ENCODE results near the gene BCL11B. TPM values are rescaled to one million over a fixed set of nuclear protein-coding genes. Genes with fewer than 3 reads are reported as not detected.
"Not testable (repeated sequence)": the region's sequence is repeated elsewhere in the genome, so short reads cannot be mapped to it uniquely, and the experiment has no call there.

BCL11B gene
- total RNA-seq, 4 donors from 2014 or later = 39.1 to 74.3 (median 51.7) TPM

DNA sequence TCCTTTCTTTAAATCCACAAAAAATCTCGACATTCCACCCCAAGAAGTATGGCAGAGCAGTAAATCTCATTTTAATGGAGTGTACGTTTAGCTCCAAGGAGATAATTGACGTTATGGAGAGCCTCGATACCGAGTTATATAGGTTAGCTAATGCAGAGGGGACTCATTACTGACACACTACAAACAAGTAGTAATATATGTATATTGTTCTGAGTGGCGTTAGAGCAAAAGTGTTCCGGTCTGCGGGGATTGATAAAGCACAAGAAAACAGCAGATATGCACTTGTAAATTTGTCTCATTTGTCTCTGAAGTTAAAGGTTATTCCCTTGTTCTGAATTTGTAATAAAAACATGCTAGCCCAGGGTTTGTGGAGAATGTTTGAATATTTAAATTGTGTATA, 84.1 kb downstream of the BCL11B start:
- 82 to 83% methylated on average over 8 of the region's 8 CpGs for WGBS, 2 donors
- intact Hi-C loops (cut with DNase I; ENCODE audit: low total_unique reads) = no loop called here
- no peak overlapping the region for H3K4me3 ChIP-seq (ENCODE audit: low read depth, poor library complexity, severe bottlenecking)
- no peak for DNase-seq (ENCODE audit: low spot score in 2 of 2)
- no peak for TF ChIP-seq POLR2A (IDR thresholded peaks at IDR 0.05)
- TF ChIP-seq, protein P1, sequence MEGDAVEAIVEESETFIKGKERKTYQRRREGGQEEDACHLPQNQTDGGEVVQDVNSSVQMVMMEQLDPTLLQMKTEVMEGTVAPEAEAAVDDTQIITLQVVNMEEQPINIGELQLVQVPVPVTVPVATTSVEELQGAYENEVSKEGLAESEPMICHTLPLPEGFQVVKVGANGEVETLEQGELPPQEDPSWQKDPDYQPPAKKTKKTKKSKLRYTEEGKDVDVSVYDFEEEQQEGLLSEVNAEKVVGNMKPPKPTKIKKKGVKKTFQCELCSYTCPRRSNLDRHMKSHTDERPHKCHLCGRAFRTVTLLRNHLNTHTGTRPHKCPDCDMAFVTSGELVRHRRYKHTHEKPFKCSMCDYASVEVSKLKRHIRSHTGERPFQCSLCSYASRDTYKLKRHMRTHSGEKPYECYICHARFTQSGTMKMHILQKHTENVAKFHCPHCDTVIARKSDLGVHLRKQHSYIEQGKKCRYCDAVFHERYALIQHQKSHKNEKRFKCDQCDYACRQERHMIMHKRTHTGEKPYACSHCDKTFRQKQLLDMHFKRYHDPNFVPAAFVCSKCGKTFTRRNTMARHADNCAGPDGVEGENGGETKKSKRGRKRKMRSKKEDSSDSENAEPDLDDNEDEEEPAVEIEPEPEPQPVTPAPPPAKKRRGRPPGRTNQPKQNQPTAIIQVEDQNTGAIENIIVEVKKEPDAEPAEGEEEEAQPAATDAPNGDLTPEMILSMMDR (IDR thresholded peaks at IDR 0.05) = no peak

DNA sequence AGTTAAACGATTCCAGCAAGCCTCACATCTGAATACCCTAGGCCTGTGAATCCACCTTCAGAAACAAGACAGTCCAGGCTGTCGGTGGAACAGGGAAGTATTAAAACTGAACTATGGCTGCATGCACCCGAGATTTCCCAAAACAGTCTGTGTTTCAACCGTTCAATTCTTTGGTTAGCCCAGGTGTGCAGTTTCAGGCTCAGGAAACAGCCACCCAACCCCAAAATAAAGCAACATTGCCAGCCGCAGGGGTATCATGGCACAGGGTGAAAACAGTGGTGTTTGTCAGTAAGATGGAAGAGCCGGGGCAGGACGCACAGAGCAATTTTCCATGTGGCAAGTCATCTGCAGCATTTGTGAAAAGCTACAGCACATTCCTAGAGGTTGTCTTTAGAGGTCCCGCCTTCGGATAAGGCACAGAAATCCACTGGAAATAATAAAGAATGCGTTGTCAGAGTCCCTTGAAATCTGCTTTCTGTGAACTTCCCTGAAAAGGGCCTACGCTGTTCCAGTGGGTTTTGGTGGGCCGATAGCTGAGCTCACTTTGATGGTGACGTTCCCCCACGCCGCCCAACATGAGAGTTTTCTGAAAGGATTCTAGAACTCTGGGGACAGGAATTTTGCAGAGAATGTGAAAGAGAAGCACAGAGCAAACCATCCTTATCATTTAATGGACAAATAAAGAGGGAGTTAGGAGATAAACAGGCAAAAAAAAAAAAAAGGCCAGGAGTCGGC, 84.9 kb downstream of the BCL11B start:
- WGBS, 2 donors = 85 to 94% methylated on average over 16 of the region's 16 CpGs
- intact Hi-C loops (cut with DNase I; ENCODE audit: low total_unique reads) = no loop called here
- no peak for TF ChIP-seq POLR2A (IDR thresholded peaks at IDR 0.05)
- TF ChIP-seq, protein P1 (IDR thresholded peaks at IDR 0.05) = no peak
- no peak for DNase-seq (ENCODE audit: low spot score in 2 of 2)
- no peak overlapping the region for H3K4me3 ChIP-seq (ENCODE audit: low read depth, poor library complexity, severe bottlenecking)

DNA sequence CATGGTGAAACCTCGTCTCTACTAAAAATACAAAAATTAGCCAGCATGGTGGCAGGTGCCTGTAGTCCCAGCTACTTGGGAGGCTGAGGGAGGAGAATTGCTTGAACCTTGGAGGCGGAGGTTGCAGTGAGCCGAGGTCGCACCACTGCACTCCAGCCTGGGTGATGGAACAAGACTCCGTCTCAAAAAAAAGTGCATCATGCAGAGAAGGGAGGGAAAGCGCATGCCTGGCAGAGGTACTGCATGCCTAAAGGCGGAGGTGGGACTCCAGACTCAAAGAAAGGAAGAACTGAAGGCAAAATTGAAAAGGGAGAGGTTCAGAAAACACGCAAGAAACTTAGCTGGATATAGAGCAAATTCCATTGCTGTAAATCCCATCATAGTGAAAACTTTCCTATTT, 85.7 kb downstream of the BCL11B start:
- 85 to 91% methylated on average over 8 of the region's 8 CpGs for WGBS, 2 donors
- H3K4me3 ChIP-seq (ENCODE audit: low read depth, poor library complexity, severe bottlenecking); intact Hi-C loops (cut with DNase I; ENCODE audit: low total_unique reads); DNase-seq (ENCODE audit: low spot score in 2 of 2): not testable (repeated sequence)

DNA sequence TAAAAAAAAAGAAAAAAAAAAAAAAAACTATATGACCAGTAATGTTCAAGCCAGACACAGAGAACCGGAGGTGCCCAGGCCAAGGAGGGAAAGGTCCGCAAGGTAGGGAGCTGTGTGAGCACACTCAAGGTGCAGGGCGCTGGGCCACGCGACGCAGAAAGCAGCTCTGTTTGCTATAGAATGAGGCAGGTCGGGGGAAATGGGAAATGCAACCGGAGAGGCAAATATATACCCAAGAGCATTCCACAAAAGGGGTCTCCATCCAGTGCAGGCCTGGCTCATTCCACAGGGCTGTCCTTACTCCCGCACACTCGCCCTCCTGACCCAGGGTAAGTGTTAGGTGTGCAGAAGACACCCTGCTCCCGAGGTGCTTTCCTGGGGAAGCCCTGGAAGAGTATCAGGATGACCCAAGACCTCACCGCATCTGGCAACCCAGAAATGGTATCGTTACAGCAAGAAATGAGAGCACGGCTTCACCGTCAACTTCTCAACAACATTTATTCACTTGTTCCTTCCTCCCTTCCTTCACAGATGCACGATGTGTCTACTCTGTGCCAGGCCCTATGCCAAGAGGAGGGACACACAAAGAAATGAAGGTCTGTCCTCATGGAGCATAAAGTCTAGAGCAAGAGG, 86.4 kb downstream of the BCL11B start:
- WGBS, 2 donors = 92 to 93% methylated on average over 16 of the region's 16 CpGs
- DNase-seq (ENCODE audit: low spot score in 2 of 2) = no peak

DNA sequence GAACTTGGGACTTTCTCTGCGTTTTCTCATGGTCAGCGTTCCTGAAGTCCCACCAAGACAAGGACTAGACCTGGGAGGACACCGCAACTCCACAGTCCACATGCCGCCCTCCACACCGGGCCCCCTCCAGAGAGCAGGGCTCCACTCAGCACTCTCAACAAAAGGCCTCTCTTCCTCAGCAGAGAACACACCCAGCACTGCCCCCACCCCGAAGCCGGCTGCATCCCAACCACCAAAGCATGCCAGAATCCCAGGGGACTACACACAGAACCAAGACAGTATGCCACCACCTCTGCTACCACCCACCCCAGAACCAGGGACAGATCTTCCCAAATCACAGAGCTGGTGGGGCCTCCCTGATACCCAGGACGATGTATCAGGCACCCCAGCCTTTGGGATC, 88.3 kb downstream of the BCL11B start:
- intact Hi-C loops (cut with DNase I; ENCODE audit: low total_unique reads) = no loop called here
- TF ChIP-seq POLR2A (IDR thresholded peaks at IDR 0.05) = no peak
- TF ChIP-seq, protein P1 (IDR thresholded peaks at IDR 0.05) = no peak
- H3K4me3 ChIP-seq (ENCODE audit: low read depth, poor library complexity, severe bottlenecking) = no peak overlapping the region
- 82 to 85% methylated on average over 8 of the region's 8 CpGs for WGBS, 2 donors
- no peak for DNase-seq (ENCODE audit: low spot score in 2 of 2)

More for the DNA sequence above, 86.4 kb downstream of the BCL11B start:
- H3K4me3 ChIP-seq (ENCODE audit: low read depth, poor library complexity, severe bottlenecking) = no peak overlapping the region
- intact Hi-C loops (cut with DNase I; ENCODE audit: low total_unique reads) = no loop called here
- no peak for TF ChIP-seq POLR2A (IDR thresholded peaks at IDR 0.05)

DNA sequence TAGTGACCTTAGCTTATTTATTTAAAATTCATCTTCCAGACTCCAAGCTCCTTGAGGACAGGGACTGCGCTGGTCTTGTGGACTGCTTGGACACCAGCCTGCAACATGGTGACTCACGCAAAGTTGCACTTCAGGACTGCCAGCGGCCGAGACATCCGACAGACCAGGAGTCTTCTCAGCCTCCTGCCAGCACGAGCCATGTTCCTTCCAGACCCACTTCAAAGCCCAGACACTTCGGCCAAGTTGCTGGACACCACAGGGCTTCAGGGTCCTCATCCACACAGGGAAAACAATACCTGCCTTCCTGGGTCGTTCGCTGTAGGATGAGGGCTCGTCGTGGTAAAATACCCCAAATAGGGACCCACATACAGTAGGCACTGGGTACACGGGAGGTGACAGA, 88.7 kb downstream of the BCL11B start:
- intact Hi-C loops (cut with DNase I; ENCODE audit: low total_unique reads) = no loop called here
- H3K4me3 ChIP-seq (ENCODE audit: low read depth, poor library complexity, severe bottlenecking) = no peak overlapping the region
- 91 to 93% methylated on average over 12 of the region's 12 CpGs for WGBS, 2 donors
- no peak for TF ChIP-seq POLR2A (IDR thresholded peaks at IDR 0.05)
- TF ChIP-seq, protein P1 (IDR thresholded peaks at IDR 0.05) = no peak
- DNase-seq (ENCODE audit: low spot score in 2 of 2) = no peak
